HG03159 (cell line): ENCODE data around the gene PSMD1.

ENCODE experiments used
- ATAC-seq: cut with Tn5 transposase; IDR thresholded peaks from one replicate; pipeline ENCODE4 v1.9.1; 2021; ENCODE audit warnings: mild to moderate bottlenecking, moderate library complexity; ENCODE audit not compliant: unreplicated experiment

Gene PSMD1

GRCh38 chr2:231199219-231199618 lies 142.6 kb downstream of the PSMD1 start:
- ATAC-seq, result no peak

GRCh38 chr2:231200805-231201474 lies 144.3 kb downstream of the PSMD1 start:
- no peak for ATAC-seq

- ATAC-seq, result no peak
Observed at GRCh38 chr2:231201475-231201814, 144.8 kb downstream of the PSMD1 start.

GRCh38 chr2:231203087-231203486 lies 146.4 kb downstream of the PSMD1 start:
- ATAC-seq, result no peak

- no peak for ATAC-seq
Observed at GRCh38 chr2:231204146-231204545, 147.5 kb downstream of the PSMD1 start.

- no peak for ATAC-seq
Observed at GRCh38 chr2:231204581-231204980, 147.9 kb downstream of the PSMD1 start.

GRCh38 chr2:231207734-231208133 lies 151.1 kb downstream of the PSMD1 start:
- no peak for ATAC-seq

- no peak for ATAC-seq
Observed at GRCh38 chr2:231210782-231211181, 154.1 kb downstream of the PSMD1 start.

- no peak for ATAC-seq
Observed at GRCh38 chr2:231211486-231211885, 154.8 kb downstream of the PSMD1 start.

GRCh38 chr2:231212329-231212845 lies 155.7 kb downstream of the PSMD1 start:
- no peak for ATAC-seq

GRCh38 chr2:231213931-231214642 lies 157.4 kb downstream of the PSMD1 start:
- ATAC-seq, result no peak

- ATAC-seq, result no peak
Observed at GRCh38 chr2:231218366-231218765, 161.7 kb downstream of the PSMD1 start.

GRCh38 chr2:231219289-231219688 lies 162.6 kb downstream of the PSMD1 start:
- ATAC-seq, result no peak

GRCh38 chr2:231221761-231222160 lies 165.1 kb downstream of the PSMD1 start:
- ATAC-seq, result no peak
